Fibroblast of lung (primary cell): ENCODE results near the gene ENTPD6.
A peak's percentile ranks its signal among the peaks of the same experiment; 100 is the strongest.

Experiments used
- EZH2 ChIP-seq: IDR thresholded peaks from 2 replicates; pipeline ENCODE4 v1.5.1; 2012; ENCODE audit warnings: low read length, control low read depth, mild to moderate bottlenecking; ENCODE audit errors: missing control alignments
- TF ChIP-seq, protein P1 (sequence below), 2 donors: IDR thresholded peaks in 1 of 2; conservative IDR thresholded peaks in 1 of 2; 1 replicate in 1 of 2; 2 replicates in 1 of 2; pipeline ENCODE4 v1.5.1; 2011 to 2012; ENCODE audit warnings: low read length in 2 of 2, control low read depth in 1 of 2, inconsistent platforms in 1 of 2, low read depth in 1 of 2, mild to moderate bottlenecking in 1 of 2

DNA sequence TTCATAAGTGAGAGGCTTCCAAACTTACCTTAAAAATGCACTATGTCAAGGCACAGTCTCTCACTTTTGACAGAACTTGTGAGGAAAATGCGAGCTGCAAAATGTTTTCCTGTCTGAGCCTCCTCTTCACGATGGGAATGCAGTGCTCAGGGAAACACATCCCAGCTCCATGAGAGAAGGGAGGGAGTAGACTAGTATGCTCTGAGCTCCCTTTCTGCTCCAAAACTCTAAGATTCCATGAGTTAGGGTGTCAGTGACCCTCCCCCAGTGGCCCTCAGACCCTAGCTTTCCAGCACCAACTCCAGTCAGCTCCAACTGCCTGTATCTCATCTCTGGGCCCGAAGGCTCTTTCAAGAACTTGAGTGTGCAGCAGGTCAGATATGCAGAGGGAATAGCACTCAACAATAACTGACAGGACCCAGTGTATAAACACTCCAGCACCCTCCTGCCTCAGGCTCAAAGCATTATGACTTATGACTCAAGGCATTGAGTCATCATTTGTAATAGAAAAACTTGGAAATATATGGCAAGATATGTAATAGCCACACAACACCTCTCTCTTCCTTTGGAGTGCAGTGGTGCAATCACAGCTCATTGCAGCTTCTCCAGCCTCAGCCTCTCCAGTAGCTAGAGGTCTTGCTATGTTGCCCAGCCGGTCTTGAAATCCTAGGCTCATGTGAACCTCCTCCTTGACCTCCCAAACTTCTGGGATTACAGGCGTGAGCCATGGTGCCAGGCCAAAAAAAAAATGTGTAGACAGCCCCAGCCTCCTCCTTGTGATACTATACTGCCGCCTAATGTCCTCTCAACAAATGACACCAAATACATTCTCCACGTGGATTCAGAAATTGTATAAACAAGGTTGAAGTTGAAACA, 16.7 kb upstream of the ENTPD6 start:
- TF ChIP-seq, protein P1, sequence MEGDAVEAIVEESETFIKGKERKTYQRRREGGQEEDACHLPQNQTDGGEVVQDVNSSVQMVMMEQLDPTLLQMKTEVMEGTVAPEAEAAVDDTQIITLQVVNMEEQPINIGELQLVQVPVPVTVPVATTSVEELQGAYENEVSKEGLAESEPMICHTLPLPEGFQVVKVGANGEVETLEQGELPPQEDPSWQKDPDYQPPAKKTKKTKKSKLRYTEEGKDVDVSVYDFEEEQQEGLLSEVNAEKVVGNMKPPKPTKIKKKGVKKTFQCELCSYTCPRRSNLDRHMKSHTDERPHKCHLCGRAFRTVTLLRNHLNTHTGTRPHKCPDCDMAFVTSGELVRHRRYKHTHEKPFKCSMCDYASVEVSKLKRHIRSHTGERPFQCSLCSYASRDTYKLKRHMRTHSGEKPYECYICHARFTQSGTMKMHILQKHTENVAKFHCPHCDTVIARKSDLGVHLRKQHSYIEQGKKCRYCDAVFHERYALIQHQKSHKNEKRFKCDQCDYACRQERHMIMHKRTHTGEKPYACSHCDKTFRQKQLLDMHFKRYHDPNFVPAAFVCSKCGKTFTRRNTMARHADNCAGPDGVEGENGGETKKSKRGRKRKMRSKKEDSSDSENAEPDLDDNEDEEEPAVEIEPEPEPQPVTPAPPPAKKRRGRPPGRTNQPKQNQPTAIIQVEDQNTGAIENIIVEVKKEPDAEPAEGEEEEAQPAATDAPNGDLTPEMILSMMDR (conservative IDR thresholded peaks at IDR 0.05 in 1 of 2, IDR thresholded peaks at IDR 0.05 in 1 of 2; ENCODE audit: low read depth in 1 of 2, low read length in 2 of 2), result peak; percentile 89 to 95
- TF ChIP-seq EZH2, result no peak
